Amygdala (tissue), 56 donors: ENCODE measurements around the gene FLT3.
"Not testable (repeated sequence)": the region's sequence is repeated elsewhere in the genome, so short reads cannot be mapped to it uniquely, and the experiment has no call there.

Source experiments
- DNase-seq, 56 donors: peaks; one replicate each; lab custom pipeline; 2025; lab: John Stamatoyannopoulos, UW

Gene FLT3

DNA sequence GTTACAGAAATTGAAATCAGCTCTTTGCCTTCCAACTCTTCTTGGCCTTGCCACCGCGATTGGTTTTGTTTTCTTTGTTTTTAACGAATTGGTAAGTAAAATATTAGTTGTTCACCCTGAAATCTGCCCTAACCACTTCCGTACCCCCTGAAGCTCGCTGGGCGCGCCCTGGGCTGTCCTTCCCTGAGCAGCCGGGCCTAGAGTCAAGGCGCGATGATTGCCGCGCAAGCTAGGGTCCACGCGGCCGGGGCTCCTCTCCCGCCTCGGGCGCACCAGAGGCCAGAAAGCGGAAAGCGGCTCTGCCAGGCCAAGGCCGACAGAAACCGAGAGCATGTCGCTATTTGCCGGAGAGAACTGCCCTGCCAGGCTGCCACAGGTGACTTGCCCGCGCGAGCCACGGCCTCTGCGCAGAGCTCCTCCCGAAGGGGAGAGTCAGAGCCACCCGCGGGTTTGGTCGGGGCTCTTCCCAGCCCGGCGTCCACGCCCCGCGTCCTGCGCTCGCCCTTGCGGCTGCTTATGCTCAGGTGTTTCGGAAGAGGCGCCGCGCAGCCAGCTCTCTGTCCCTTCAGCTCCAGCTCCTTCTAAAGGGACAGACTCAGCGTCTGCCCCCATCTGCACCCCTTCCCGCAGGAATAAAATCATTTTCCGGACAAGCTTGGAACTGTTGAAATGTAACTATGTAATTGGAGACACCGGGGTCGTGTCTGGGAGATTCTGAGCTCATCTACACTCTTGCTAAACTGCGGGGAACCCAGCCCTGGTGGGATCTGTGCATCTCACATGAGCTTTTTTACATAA is 124.6 kb downstream of the FLT3 start:
- DNase-seq: no peak

DNA sequence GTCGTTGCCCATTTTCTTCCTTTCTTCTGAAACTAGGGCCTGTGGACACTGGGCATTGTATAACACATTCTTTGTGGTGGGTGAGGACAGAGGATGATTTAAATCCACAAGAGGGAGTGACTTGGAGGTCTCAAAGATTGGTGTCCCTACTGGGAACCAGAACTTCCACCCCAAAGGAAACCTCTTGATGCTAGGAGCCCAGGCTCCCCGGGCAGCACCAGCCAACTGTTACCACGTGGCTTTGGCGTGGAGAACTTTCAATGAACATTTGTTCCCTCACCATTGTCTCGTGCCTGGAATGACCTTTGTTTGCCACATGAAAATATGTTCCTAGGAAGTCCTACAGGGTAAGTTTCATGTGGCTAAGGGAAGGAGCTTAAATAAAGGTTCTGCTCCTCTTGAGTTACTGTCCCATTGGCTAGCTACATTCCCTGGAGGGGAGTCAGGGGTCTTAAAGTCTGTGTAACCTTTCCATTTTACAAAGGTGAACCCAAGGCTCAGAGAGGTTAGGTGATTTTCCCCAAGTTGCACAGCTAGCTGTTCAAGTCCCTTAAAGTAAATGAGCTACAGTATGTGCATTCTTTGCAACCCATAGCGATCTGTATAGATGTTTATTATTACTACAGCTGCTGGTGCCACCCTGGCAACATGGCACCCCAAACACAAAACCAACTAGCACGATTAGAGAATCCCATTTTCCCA is 126.3 kb downstream of the FLT3 start:
- DNase-seq: no peak

DNA sequence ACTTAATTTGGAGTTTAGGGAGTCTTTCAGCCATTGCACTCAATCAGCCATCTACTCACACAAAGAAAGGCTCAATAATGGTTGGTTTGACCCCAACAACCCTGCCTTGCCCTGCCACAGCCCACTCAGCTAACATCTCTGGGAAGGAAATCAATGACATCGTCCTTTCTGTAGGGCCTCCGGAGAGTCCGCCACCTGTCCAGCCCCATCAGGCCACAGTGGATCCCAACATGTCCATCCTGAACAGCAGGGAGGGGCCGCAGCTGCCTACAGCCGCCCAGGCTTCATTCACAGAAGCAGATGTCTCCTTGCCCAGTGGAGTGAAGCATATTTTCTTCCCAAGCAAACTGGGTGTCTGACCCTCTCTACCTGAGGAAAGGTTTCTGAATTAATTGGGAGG is 127.1 kb downstream of the FLT3 start:
- DNase-seq: no peak

DNA sequence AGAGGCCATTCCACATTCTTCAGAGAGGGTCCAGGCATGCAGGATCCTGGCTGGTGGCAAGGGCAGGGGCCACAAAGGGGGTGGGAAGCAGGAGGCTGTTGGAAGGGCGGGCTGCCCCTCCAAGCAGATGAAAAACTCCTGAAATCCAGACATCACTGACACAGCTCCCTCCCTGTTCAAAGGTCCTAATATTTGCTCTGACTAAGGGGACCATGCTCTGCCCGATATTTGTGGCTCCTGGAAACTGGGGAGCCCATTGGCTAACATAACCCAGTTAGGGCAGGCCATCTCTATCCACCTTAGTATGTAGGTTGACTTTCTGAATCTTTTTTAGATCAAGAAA is 127.9 kb downstream of the FLT3 start:
- DNase-seq: no peak

DNA sequence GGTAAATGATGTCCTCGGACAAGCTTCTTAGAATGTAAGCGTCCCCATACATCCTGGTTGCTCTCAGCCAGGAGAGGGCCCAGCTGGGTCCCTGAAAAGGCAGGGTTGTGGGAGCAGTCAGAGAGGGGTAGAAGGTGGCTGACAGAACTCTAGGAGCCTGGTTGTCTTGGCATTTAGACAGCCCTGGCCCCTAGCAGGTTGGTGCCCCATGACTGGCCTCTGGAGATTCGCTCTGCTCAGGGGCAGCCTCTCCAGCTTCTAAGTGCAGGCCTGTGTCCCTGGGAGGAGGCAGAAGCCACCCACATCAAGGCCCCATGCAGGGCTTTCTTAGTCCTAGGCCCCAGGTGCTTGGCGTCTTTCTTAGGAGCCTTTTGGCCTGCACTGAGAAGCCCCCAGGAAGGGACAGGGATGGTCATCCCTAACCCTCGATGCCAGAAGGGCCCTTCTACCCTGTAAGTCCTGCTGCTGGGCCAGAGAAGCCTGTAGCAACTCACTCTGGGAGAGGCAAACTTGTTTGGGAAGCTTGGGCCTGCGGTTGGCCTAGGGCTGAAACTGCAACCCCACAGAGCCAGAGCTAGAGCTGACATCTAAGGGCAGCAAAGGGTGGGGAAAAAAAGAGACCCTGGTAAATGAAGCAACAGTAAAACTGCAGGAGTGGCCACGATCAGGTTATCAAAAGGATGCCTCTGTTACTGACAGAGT is 128.4 kb downstream of the FLT3 start:
- DNase-seq: no peak

DNA sequence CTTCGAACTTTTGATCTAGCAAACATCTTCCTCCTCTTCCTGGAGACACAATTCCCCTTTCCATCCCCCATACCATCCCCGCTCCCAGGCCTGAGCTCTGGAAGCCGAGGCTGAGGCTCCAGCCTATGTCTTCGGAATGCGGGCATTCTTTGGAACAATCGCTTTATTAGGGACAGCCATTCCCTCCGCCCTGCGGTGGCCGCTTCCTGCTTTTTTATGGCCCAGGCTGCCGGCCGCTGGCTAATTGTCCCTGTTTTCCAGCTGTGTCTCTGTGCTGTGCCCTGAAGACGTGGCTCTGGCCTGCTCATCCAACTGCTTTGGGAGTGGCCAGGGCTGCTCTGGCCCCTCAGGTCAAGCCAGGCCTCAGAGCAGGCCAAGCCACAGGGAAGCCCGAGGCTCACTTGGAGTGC is 129.1 kb downstream of the FLT3 start:
- no peak for DNase-seq

DNA sequence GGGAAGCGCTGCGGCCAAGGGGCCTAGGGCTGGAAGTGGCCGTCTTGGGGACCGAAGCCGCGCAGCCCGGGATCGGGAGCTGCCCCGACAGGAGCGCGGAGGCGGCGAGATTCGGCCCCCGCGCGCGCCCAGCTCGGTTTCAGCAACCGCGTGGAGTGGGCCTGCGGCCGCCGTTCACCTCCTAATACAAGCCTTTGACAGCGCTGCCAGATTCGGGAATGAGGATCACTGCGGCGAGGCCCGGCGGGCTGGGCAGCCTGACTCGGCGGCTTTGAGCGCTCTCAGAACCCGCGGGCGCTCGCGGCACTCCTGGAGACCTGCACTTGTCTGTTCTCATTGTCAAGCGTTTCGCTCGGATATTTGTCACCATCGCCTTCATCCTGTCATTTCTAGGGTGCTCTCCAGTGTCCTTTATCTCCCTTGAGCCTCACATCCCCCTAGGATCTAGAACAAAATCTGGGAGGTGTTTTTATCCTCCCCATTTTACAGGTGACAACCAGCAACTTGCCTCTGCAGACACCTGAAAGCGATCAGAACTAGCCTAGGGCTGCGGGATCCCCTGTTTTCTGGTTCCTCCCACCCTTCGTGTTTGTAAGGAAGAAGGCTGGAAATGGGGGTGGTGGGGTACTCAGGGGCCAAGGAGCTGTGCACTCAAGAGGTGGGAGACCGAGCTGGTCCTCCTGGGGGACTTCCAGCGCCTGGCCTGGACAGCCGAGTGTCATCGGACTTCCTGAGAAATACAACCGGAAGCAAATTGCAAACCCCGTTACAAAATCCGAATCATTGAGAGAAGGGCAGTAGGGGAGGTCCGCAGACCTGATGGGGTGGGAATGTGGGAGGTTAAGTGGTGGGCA is 129.8 kb downstream of the FLT3 start:
- no peak for DNase-seq

DNA sequence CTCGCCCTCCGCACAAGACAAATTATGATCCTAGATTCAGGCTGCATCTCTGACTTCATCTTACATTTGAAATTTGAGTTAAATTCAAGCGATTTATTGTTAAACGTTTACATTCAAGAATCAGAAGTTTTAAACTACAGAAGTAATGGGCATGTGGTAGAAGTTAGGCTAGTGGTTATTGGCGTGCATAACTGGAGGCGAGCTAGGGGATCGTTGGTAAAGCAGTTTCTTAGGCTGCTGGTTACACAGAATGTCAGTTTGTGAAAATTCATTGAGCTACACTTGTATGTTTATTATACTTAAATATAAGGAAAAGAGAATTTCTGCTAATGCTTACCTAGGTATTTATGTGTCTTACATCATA is 130.5 kb downstream of the FLT3 start:
- no peak for DNase-seq

DNA sequence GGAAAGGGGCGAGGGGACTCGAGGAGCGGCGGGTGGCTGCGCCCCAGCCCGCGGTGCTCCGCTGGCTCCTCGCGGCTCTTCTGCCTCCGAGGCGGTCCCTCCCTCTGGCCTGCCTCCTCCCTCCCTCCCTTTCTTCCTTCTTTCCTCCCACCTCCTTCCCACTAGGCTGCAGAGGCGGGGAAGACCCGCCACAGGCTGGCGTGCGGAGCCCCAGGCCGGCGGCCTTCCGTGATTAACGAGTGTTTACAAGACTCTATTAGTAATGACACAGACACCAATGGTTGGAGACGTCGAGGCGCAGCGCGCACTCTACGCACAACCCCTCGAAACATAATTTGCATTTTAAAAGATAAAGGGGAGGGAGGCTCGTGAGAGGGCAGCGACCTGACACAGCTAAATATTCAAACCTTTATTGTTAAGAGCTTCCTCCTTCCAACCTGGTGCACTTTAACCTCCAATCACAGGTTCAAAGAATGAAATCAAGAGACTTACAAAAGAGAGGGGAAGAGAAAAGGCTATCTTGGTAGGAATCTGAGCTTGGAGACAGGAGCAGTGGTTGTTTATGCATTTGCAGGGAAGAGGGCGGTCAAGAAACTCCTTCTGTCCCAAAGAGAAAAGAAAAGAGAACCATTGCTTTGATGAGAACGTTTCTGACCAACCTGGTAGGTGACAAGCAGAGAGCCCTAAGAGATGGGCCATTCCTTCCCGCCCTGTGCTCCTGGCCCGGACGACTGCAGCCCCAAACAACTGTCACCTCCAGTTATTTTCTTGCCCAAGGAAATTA is 131.1 kb downstream of the FLT3 start, which contains the start of gene CDX2:
TSS of gene CDX2 (minus strand) at position 234 of the 784 bp plus-strand sequence. CDS start 309 bp downstream, outside the sequence.
- no peak for DNase-seq

DNA sequence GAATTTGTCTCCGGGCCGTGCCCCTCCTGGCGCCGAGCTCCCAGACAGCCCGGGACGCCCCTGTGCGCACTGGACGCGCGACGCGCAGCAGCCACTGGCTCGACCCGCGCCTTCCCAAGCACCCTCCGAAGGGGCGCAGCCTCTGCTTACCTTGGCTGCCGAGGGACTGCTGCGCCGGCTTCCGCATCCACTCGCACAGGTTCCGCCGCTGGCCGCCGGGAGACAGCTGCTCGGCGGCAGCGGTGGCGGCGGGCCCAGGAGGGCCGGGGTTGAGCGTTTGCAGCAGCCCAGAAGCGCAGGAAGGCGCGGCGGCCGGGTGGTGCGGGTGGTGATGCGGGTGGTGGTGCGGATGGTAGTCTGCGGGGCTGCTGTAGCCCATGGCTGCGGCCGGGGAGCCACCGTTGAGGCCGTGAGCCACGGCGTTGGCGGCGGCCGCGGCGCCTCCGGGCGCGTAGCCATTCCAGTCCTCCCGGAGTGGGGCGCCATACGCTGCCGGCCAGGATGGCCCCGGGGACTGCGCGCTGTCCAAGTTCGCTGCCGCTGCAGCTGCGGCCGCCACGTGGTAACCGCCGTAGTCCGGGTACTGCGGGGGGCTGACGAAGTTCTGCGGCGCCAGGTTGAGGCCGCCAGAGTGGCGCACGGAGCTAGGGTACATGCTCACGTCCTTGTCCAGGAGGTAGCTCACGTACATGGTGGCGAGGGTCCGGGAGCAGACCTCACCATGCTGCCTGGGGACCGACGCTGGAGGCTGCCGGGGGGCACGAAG is 131.9 kb downstream of the FLT3 start:
- DNase-seq: no peak

DNA sequence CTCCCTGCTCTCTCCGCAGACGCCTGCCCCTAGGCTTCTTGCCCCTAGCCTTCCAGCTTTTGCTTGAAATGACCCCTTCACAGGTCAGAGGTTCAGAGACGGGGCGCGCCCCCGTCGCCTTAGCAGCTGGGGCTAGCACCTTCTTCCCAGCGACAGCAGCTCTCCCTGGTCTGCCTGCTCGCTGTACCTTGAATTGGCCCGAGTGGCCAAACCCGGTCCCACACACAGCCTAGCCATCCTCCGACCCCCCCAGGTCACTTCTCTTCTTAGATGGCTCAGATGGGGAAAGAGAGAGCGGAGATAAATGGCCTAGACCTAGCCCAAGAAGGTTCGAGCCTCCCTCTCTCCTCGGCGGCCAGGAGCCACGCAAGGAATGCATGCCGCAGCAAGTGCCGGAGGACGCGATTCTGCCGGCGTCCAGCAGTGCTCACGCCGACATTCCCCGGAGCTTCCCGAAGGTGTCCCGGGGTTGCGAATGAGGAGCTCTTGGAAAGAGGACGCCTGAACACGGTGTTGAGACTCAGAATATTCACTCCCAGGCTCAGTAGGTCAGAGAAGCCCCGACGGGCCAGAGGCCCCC is 132.6 kb downstream of the FLT3 start:
- DNase-seq: no peak

DNA sequence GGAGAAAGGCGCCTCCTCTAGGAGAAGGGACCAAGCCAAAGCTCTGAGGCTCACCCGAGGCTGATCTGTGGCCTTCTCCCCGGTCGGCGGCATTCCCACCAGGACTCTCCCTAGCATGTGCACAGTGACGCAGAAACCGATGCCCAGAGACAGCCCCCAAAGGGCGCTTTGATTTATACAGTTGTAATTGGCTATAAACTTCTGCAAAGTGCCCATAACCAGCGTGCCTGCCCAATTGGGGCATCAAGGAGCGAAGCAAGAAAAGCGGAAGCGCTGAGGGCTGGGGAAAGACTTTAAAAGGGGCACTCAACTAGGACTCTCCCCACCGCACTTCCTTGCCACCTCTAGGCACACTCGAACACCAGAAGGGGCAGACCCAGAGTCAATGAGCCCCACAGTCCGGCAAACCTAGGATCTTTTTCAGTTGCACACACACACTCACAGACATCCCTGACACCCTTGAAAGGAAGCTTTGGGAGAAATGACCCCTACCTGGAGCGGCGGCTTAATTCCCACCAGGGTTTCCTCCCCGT is 133.1 kb downstream of the FLT3 start:
- no peak for DNase-seq

DNA sequence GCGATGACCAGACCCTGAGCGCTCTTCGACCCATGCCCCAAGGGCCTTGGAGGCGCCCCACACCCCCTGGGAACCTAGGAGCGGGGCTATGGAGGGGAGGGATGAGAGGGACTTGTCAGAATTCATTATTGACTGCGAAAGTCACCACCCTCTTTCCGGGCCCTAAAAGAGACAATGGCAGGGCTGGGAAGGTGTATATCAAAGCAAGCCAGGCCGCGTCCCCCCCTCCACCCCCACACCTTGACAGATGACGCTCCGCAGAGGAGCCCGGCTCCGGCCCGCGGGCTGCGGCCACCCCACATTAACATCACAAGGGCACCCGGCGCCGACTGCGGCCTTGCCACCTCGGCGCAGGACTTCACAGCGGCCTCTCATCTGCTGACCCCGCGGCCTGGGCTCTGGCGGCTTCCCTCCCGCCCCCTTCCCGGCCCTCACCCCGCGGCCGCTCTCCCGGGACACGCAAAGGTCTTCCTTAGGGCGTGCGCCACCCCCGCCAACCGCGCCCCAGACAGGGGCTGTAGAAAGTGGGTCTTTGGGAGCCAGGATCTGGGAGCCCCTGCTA is 133.7 kb downstream of the FLT3 start:
- no peak for DNase-seq

DNA sequence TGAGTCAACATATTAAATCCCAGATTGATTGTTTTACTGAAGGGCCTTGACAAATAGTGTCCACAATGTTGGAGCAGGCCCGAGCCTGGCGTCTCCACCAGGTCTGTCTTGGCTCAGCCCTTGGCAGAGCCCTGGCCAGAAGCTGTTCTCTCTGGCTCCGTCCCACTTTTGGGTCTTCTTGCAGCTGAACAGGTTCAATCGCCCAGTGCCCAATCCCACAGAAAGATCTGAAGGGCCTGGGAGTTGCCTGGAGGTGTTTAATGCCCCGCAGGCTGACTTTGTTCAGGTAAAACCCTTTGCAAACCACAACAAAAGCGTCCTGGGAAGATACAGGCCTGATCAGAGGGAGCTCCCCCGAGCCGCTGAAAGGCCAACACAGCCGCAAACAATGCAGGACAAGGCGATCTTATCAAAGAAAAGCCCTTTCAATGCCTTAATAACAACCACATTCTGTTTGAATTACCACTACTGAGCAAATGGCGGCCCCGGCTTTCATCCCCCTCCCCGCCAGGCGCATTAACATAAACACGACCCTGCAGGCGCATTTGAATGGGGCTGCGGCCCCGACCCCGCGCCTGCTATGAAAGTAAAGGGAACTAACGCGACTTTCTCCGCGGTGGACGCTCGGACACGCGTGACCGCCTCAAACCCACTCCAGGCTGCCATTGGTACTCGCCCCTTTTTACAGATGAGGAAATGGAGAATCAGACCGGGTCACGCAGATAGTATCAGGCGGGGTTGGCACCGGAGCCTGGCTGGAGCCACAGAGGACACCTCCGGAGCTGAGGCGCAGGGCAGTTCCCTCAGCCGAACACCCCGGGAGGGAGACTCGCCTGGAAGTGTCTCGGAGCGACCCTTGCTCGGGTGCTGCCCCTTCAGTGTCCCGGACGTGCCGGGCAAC is 134.4 kb downstream of the FLT3 start:
- DNase-seq: no peak

DNA sequence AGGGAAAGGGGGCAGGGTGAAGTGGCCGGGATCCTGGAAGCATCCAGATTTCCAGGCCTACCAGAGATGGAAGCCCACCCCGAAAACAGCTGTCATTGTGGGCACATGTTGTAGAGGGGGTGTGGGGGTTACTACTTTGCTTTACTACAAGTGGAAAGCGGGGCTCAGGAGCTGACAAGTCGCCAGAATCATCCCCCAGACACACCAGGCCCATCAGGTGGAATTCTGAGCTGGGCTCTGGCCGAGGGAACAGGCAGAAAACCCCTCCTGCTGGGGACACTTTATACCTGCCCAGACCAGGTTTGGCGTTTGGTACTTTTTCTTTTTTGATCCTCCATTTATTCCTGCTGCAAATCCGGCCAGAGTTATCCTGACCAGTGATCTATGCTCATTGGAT is 135.0 kb downstream of the FLT3 start:
- DNase-seq: no peak

DNA sequence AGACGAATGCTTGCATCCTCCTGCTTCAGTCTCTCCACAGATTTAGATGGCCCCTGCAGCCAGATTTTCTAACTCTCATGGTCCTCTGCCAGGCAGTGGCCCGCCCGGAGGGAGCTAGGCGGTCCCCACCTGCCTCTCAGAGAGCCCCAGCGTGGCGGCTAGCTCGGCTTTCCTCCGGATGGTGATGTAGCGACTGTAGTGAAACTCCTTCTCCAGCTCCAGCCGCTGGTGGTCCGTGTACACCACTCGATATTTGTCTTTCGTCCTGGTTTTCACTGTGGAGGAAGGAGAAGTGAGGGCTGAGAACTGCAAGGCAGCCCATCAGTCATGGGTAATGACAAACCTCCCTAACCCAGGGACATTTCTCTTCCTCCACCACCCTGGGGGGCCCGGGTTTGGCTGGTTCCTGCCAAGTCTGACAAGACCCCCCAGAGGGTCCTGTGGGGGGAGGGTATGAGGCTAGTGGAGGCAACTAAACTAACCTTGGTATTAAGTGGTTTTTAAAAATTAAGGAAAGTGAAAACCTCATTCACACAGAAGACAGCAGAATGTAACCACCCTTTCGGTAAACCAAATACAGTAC is 135.5 kb downstream of the FLT3 start:
- no peak for DNase-seq

DNA sequence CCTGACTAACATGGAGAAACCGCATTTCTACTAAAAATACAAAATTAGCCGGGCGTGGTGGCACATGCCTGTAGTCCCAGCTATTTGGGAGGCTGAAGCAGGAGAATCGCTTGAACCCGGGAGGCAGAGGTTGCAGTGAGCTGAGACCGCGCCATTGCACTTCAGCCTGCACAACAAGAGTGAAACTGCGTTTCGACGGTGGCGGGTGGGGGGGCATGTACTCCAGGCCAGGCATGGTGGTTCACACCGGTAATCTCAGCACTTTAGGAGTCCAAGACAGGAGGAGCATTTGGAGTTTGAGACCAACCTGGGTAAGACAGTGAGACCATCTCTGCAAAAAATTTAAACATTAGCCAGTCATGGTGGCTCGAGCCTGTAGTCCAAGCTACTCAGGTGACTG is 136.2 kb downstream of the FLT3 start:
- DNase-seq: not testable (repeated sequence)
